Vagina (tissue), 2 donors: ENCODE results near the gene FRS2.

Experiments used
- CTCF ChIP-seq, 3 experiments: fragments of 450-650 bp in 2 of 3; fragments of 200-600 bp in 1 of 3; sonication (generic) in 1 of 3; IDR thresholded peaks; one replicate each; pipeline ENCODE4 v1.5.1; 2017 to 2019; ENCODE audit warnings: antibody characterized with exemption in 3 of 3, mild to moderate bottlenecking in 2 of 3, moderate library complexity in 2 of 3
- POLR2A ChIP-seq, 2 donors: fragments of 450-650 bp; IDR thresholded peaks; one replicate each; pipeline ENCODE4 v1.6.1; 2017; ENCODE audit warnings: antibody characterized with exemption in 2 of 2, mild to moderate bottlenecking in 2 of 2, moderate library complexity in 2 of 2

- TF ChIP-seq POLR2A (IDR thresholded peaks at IDR 0.05) (no peak), CTCF (IDR thresholded peaks at IDR 0.05) (no peak)
Observed at GRCh38 chr12:69467366-69467765, 2.8 kb upstream of the FRS2 start.
